ENCODE data around the gene ZC3H10. TPM values are rescaled to one million over a fixed set of nuclear protein-coding genes. Genes with fewer than 3 reads are reported as not detected.

Gene ZC3H10
- total and polyA plus RNA-seq, 2 donors (not counting 3 experiments of a cell fraction or from before 2014, with no cell fraction given) = 2.6 to 10.1 TPM

- H3K36me3 ChIP-seq (ENCODE audit: control insufficient read depth in 2 of 2, extremely low read depth in 1 of 2, insufficient read depth in 2 of 2, low read length in 2 of 2) = peaks cover 16 to 18% of the 10 kb centered on the region in 2 experiments
- peak overlapping the region; percentile 49 to 85 (median 68) for H3K4me3 ChIP-seq (replicated peaks in 1 of 3; ENCODE audit: insufficient read depth in 1 of 3, low read depth in 1 of 3, low read length in 3 of 3)
- no peak for DNase-seq (ENCODE audit: low read depth, low spot score)
- ChIA-PET POLR2A (interaction anchor here (0.6 to 3.3 kb wide), 2 partner anchors 11 to 282 kb away, joined by 3 to 37 read pairs; partner anchors contain the start of genes RPL41 and ZC3H10), CTCF (interaction anchor here (0.8 to 5.3 kb wide), 8 partner anchors 10 to 366 kb away, joined by 3 to 59 read pairs (median 16); partner anchors contain the start of genes ERBB3 and ZC3H10)
- no peaks in the 10 kb centered on the region for H4K20me1 ChIP-seq (replicated peaks; ENCODE audit: control insufficient read depth, extremely low read depth, insufficient read depth, low read length)
- H3K9ac ChIP-seq (replicated peaks; ENCODE audit: extremely low read depth, insufficient read depth, low read length) = peak overlapping the region; percentile 70
- H3K4me2 ChIP-seq (ENCODE audit: insufficient read depth, low read length) = peak overlapping the region; percentile 85
- no peak for FAIRE-seq
- intact Hi-C loops (cut with micrococcal nuclease) = loop anchor here (1.0 to 2.0 kb wide), 2 partner anchors 276 to 367 kb away; partner anchors contain the start of gene DNAJC14
- H3K4me1 ChIP-seq (ENCODE audit: control insufficient read depth, extremely low read depth, insufficient read depth, low read length) = peaks cover 20% of the 10 kb centered on the region
- dilution Hi-C loops (cut with MboI; ENCODE audit: extremely low pct_ligation_motif_present, low sequenced_read_pairs) = no loop called here
- H3K79me2 ChIP-seq (ENCODE audit: control insufficient read depth, insufficient read depth, low read length) = peaks cover 35% of the 10 kb centered on the region
- H3K27me3 ChIP-seq (ENCODE audit: control insufficient read depth in 2 of 2, insufficient read depth in 2 of 2, low read length in 2 of 2) = peaks cover 0 to 6% of the 10 kb centered on the region in 2 experiments
- H3K27ac ChIP-seq (ENCODE audit: insufficient read depth, low read depth, low read length) = no peak overlapping the region
- TF ChIP-seq MYC (IDR thresholded peaks at IDR 0.05; ENCODE audit: low read depth, low read length) = no peak
- TF ChIP-seq POLR2AphosphoS5 (IDR thresholded peaks at IDR 0.05; ENCODE audit: insufficient read depth, low read depth, low read length) = no peak
- TF ChIP-seq EZH2 (IDR thresholded peaks at IDR 0.05; ENCODE audit: borderline replicate concordance, low read depth, low read length, severe bottlenecking) = no peak
- TF ChIP-seq FOS (IDR thresholded peaks at IDR 0.05; ENCODE audit: borderline replicate concordance, insufficient read depth, low read length) = no peak
- TF ChIP-seq GATA2 (IDR thresholded peaks at IDR 0.05; ENCODE audit: insufficient read depth, insufficient read length, low read depth, low read length) = no peak
- TF ChIP-seq CTCF (IDR thresholded peaks at IDR 0.05; ENCODE audit: extremely low read depth in 1 of 2, insufficient read depth in 1 of 2, low read depth in 1 of 2, low read length in 2 of 2) = no peak
- TF ChIP-seq JUN (IDR thresholded peaks at IDR 0.05; ENCODE audit: borderline replicate concordance, insufficient read depth, insufficient read length, low read depth) = no peak
- no peak for TF ChIP-seq POLR2A (IDR thresholded peaks at IDR 0.05; ENCODE audit: low read depth, low read length)
- TF ChIP-seq, protein P1, sequence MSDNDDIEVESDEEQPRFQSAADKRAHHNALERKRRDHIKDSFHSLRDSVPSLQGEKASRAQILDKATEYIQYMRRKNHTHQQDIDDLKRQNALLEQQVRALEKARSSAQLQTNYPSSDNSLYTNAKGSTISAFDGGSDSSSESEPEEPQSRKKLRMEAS (IDR thresholded peaks at IDR 0.05; ENCODE audit: insufficient read depth, insufficient read length) = no peak
- no TSS peak for BruUV-seq (replicated peaks)
- no peak overlapping the region for H2AFZ ChIP-seq (ENCODE audit: low read depth, low read length)
- H3K9me3 ChIP-seq (replicated peaks; ENCODE audit: control insufficient read depth, insufficient read depth, low read length) = no peaks in the 10 kb centered on the region
- no peaks in the 10 kb centered on the region for H3K9me1 ChIP-seq (replicated peaks; ENCODE audit: control insufficient read depth, extremely low read depth, insufficient read depth, low read length)
Observed at GRCh38 chr12:56105609-56105902, 12.5 kb upstream of the ZC3H10 start.

All from endothelial cell of umbilical vein (primary cell).